ENCODE results near the gene OR2T2.
"Not testable (repeated sequence)": the region's sequence is repeated elsewhere in the genome, so short reads cannot be mapped to it uniquely, and the experiment has no call there.

OR2T2 gene

DNA sequence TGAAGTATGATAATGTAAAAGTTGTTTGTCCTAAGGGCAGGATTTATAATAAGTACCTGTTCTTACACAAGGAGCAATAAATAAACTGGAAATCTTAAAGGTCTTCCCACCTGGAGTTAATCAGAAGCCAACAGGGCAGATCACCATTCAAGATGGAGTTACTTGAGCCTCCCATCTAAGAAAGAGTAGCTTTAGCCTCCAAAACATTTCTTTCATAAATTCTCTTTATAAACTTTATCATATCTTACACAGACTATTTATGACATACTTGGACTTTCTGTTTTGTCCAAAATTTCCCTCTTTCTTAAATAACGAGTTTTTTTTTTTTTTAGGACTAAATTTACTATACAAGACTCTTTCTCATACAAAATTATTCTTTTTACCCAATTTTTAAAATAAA, 24.1 kb upstream of the OR2T2 start:
- TF ChIP-seq, protein P1, sequence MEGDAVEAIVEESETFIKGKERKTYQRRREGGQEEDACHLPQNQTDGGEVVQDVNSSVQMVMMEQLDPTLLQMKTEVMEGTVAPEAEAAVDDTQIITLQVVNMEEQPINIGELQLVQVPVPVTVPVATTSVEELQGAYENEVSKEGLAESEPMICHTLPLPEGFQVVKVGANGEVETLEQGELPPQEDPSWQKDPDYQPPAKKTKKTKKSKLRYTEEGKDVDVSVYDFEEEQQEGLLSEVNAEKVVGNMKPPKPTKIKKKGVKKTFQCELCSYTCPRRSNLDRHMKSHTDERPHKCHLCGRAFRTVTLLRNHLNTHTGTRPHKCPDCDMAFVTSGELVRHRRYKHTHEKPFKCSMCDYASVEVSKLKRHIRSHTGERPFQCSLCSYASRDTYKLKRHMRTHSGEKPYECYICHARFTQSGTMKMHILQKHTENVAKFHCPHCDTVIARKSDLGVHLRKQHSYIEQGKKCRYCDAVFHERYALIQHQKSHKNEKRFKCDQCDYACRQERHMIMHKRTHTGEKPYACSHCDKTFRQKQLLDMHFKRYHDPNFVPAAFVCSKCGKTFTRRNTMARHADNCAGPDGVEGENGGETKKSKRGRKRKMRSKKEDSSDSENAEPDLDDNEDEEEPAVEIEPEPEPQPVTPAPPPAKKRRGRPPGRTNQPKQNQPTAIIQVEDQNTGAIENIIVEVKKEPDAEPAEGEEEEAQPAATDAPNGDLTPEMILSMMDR (conservative IDR thresholded peaks at IDR 0.05; ENCODE audit: low read depth), result no peak
- POLR2A ChIA-PET (ENCODE audit: low non-redundant PET), result no interaction called here
- DNase-seq (ENCODE audit: low spot score), result no peak
- CTCF ChIA-PET, result no interaction called here
- H3K27ac ChIP-seq, result no peak overlapping the region

DNA sequence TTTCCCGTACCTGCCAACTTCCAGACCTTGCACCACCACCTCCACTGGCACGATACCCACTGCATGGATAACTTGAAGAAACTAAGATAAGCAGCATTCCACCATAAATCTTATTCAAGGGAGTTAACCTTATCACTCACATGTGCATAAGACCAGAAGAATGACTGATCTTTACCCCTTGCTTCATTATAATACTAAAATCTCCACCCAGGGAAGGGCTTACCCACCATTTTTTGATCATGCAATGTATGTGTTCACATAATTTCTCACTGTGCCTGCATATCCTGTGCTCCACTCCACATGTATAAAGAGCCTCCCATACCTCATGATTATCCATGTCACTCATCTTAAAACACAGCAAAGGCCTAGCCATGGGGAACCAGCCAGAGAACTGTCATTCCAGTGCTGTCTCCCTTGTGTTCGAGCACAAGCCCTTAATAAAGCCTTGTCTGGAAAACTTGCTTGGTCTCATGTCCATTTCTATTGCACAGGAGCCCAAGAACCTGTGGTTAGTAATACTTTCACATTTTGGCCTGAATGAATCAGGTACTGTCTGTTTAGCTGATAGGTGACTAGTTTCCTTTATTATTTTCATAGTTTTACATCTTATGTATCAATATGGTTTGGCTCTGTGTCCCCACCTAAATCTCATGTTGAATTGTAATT, 17.8 kb upstream of the OR2T2 start:
- DNase-seq (ENCODE audit: low spot score); POLR2A ChIA-PET (ENCODE audit: low non-redundant PET); H3K27ac ChIP-seq; CTCF ChIA-PET: not testable (repeated sequence)

DNA sequence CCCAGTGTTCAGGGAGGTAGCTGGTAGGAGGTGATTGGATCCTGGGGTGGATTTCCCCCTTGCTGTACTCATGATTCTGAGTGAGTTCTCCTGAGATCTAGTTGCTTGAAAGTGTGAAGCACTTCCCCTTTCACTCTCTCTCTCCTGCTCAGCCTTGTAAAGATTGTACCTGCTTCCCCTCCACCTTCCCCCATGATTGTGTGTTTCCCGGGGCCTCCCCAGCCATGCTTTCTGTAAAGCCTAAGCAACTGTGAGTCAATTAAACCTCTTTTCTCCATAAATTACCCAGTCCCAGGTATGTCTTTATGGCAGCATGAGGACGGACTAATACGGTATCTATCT, 17.3 kb upstream of the OR2T2 start:
- CTCF ChIA-PET; DNase-seq (ENCODE audit: low spot score); H3K27ac ChIP-seq; POLR2A ChIA-PET (ENCODE audit: low non-redundant PET): not testable (repeated sequence)

DNA sequence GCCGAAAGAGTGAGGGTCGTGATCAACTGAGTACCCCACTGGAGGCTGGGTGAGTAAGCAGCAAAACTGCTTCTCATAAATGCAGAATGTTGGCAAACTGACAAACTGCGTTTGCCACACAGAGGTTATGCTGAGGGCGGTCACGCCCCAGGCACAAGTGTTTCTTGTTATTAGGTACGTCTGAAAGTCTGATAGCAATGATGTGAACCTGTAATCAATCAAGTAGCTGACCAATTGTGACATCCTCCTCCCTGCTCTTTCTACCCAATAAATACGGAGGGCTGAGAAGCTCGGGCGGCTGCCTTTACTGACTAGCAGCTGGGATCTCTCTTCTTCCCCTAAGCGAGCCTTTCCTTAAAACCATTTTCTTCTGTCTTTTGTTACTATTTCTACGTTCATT, 13.8 kb upstream of the OR2T2 start:
- CTCF ChIA-PET; H3K27ac ChIP-seq; POLR2A ChIA-PET (ENCODE audit: low non-redundant PET); DNase-seq (ENCODE audit: low spot score): not testable (repeated sequence)

DNA sequence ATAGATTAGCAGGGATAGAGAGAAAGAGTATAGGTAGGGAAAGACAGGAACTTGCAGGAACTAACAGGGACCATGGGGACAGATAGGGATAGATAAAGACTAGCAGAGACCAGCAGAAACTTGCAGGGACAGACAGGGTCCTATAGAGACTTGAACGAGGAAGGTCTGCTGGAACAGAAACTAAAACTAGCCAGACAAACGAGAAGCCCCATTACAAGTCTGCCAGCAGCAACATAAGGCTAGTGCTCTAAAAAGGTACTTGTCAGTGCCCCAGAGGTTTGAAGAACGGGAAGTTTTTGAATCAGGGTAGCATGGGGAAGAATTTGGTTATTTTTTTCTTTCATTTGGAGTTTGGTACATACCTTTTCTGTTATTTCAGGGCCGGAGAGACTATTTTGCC, 13.2 kb upstream of the OR2T2 start:
- POLR2A ChIA-PET (ENCODE audit: low non-redundant PET); DNase-seq (ENCODE audit: low spot score); CTCF ChIA-PET; H3K27ac ChIP-seq: not testable (repeated sequence)

DNA sequence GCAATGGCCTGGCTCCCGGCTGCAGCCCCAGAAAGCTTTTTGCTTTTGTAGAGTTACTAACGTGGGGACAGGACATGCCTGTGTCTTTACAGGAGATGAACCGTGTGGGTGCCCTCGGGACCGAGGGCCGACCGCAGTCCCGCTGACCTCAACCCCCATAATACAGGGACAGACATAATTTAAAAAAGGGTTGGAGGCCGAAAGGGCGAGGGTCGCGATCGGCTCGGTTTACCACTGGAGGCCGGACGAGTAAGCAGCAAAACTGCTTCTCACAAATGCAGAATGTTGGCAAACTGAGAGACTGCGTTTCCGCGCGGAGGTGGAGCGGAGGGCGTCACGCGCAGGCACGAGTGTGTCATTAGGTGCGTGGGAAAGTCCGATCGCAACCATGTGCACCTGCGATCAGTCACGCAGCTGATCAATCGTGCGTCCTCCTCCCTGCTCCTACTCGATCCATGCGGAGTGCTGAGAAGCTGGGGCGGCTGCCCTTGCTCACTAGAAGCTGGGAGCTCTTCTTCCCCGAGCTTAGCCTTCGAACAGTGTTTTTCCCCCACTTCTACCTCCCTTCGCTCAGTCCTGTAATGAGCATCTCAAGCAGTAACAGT, 11.5 kb upstream of the OR2T2 start:
- POLR2A ChIA-PET (ENCODE audit: low non-redundant PET); CTCF ChIA-PET; DNase-seq (ENCODE audit: low spot score); H3K27ac ChIP-seq: not testable (repeated sequence)

DNA sequence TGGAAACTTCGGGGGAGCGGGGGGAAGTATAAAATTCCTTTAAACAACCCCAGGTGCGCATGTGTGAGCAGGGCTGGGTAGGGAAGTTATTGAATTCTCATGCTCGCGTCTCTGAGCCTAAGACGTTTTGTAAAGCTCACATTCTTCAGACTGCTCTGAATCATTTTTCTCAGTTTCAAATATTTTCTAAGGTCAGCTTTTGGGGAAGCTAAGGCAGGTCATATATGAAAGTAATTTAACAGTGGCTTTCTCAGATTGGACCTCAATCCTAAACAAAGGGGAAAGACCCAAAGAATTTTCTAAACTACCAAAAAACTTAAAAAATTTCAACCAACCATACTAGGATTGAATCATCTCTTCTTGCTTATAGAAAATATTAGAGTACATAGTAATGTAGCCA, 10.5 kb upstream of the OR2T2 start:
- CTCF ChIA-PET; POLR2A ChIA-PET (ENCODE audit: low non-redundant PET); H3K27ac ChIP-seq; DNase-seq (ENCODE audit: low spot score): not testable (repeated sequence)

DNA sequence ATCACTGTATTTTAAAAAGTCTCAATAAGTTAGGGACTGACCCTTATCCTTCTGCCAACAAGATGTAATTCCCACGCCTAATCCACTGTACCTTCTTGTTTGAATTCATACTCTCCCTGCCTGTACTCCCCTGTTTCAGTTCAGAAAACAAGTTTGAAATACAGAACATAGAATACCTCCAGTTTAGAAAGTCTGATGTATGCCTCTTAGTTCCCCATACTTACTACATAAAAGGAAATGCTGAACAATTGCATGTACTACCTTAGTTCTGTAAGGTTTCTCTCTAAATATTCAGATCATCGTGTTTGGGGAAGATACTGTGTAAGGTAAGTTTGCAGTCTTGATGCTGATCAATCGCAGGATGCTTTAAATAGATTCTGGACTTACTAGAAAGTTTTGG, 9.1 kb upstream of the OR2T2 start:
- CTCF ChIA-PET; H3K27ac ChIP-seq; POLR2A ChIA-PET (ENCODE audit: low non-redundant PET); DNase-seq (ENCODE audit: low spot score): not testable (repeated sequence)

DNA sequence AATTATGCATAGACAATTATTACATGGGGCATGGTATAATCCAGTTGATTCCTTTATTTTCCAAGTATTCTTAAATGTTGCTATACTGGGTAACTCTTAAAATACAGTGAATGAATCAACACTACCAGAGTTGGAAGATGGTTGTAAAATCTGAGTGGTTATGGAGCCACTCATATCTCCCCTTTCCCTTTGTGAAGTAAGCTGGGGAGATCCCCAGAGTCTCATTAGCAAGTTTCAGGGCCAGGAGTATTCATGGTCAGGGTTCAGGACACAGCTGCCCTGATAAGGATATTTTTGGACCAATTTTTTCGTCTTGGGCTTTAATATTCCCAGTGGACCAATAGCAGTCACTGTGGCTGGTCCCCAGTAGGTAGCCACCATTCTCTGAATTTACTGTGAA, 6.8 kb upstream of the OR2T2 start:
- POLR2A ChIA-PET (ENCODE audit: low non-redundant PET); CTCF ChIA-PET; DNase-seq (ENCODE audit: low spot score); H3K27ac ChIP-seq: not testable (repeated sequence)

DNA sequence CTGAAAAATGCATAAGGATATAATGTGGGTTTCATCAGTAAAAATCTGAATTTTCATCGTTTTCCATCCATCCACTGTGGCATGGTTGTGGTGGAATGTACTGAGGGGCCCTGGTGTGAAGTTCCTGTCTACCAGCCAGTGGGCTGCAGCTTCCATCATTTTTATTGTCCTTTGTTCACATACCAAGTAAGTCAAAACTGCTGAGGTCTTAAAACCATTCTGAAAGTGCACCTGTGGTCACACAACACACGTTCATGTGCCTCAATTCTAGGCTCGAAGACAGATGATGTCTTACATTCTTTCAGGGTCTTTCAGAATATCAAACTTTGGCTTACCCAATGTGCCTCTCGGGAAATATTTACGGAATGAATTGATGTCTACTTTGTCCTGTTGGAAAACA, 6.2 kb upstream of the OR2T2 start:
- DNase-seq (ENCODE audit: low spot score); CTCF ChIA-PET; H3K27ac ChIP-seq; POLR2A ChIA-PET (ENCODE audit: low non-redundant PET): not testable (repeated sequence)

DNA sequence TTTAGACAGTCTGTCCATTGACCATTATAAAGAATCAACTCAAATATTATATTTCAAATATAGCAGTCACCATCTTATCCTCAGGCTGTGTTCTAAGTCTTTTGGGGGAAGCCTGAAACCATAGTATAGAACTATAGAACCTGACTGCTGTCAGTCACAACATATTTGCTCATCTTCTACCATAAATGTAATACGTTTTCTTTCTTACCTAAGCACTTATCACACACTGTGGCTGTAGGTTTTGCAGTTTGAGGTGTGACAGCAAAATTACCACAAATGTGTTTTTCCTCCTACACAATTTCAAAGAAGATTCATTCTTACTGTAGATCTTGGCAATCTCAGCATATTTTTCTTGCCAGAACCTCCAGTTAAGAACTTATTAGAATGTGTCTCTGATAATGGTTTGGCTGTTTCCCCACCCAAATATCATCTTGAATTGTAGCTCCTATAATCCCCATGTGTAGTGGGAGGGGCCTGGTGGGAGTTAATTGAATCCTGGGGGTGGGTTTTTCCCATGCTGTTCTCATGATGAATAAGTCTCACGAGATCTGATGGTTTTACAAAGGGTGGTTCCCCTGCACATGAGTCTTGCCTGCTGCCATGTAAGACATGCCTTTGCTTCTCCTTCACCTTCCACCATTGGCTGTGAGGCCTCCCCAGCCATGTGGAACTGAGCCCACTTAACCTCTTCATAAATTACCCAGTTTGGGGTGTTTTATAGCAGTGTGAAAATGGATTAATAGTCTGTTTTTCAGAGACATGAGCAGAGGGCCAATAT, 2.7 kb upstream of the OR2T2 start:
- POLR2A ChIA-PET (ENCODE audit: low non-redundant PET); CTCF ChIA-PET; DNase-seq (ENCODE audit: low spot score); H3K27ac ChIP-seq: not testable (repeated sequence)

DNA sequence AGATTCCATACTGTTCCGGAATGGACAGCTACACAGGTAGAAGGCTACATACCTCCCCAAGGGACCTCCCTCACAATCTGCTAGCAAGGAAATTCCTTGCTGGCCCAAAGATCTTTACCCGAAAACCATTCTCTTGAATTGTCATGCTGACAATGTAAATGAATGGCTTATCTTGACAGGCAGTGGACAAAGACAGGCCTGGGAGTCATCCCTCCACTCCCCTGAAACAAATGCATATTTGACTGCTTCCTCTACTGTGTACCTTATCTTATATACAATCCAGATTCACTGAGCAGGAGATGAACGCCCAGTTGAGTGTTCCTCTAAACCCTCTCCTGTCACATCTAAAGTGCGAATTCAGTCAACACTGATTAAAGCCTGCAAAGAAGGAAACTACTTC, 834 bp upstream of the OR2T2 start:
- CTCF ChIA-PET; H3K27ac ChIP-seq; DNase-seq (ENCODE audit: low spot score); POLR2A ChIA-PET (ENCODE audit: low non-redundant PET): not testable (repeated sequence)

DNA sequence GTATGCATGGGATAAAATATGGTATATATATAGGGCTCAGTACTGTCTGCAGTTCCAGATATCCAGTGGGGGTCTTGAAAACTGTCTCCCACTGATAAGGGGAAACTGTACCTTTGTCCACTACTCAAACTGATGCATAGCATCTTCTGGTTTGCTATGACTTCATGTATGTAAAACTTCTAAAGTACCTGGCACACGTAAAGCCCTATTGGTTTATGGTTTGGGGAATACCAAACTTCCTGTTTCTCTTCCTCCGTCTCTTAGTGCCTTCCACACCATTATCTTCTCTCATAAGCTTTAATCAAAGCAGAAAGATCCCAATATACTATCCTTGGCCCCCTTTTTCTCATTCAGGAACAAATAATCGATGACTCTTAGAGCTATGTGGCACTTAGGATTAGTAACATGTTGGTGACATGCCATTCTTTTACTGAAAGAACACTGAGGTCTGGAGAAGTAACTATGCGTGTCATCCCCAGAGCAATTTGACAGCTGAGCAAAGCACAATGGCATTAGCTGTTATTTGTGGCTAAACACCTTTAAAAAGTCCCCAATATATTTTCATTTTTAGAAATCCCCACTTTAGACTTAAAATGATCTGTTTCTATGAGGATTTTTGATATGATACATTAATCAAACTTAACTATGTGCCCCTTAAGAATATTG, 3.1 kb downstream of the OR2T2 start:
- CTCF ChIA-PET; DNase-seq (ENCODE audit: low spot score); H3K27ac ChIP-seq; POLR2A ChIA-PET (ENCODE audit: low non-redundant PET): not testable (repeated sequence)

DNA sequence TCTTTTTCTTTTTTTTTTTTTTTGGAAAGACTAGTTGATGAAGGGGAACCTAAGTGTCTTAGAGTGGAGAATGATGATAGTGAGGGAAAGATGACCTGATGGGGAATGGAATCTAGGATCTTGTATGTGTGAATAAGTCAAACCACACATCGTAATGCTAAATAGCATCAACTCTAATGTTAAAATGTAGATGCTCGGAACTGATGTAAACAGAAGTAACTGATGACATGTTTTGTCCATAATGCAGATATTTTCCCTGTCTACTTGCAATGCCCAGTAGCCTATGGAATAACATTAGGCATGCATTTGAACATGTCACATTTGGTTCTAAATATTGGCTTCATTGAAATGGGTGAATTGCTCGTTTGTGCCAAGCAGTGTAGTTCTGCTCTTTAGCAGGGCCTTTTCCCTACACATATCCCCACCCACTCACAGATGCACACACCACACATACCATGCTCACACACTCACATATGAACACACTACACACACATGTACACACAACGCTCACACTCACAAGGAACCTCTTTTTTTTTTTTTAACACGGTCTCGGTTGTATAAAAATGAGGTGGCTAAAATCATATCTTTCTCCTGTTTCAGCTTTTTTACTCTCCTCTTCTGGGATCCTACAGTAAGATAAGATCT, 4.5 kb downstream of the OR2T2 start:
- H3K27ac ChIP-seq; CTCF ChIA-PET; DNase-seq (ENCODE audit: low spot score); POLR2A ChIA-PET (ENCODE audit: low non-redundant PET): not testable (repeated sequence)

DNA sequence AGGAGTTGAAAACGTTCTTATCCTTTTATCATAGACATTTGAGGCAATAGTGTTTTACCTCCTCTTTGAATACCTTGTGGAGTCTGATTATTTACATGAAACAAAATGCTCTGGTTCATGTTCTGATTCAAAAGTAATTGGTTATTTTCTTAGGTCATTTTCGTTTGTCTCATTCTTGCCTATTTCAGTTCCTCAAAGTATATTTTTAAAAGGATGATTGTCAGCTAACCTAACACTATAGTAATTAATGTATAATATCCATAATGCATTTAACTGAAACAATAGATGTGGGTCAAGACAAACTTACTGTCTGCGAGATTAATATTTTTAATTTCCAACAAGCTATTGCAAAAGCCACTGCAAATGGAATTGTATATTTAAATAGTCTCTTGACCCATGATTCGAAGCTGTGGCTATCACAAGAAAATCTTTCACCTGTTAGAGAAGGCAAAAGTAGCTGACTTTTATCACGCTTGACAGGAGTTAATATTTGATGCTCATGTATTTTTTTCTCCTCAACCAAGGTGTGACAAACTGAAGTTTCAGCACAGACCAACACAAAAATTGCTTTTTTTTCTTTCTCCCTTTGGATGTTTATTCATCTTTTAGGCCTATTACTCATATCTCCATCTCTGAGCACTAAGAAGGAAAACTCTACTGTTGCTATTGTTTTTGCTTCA, 5.2 kb downstream of the OR2T2 start:
- POLR2A ChIA-PET (ENCODE audit: low non-redundant PET); CTCF ChIA-PET; H3K27ac ChIP-seq; DNase-seq (ENCODE audit: low spot score): not testable (repeated sequence)

DNA sequence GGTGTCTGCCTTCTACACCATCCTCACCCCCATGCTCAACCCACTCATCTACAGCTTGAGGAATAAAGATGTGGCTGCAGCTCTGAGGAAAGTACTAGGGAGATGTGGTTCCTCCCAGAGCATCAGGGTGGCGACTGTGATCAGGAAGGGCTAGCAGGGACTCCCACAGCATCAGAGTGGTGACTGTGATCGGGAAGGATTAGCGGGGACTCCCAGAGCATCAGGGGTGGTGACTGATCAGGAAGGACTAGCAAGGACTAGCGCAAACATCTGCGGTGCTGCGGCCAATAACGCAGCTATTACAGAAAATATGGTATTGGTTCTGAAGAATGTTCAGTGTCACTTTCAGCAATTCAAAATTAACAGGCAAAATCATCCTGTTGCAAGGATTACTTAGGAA, 8.2 kb downstream of the OR2T2 start:
- DNase-seq (ENCODE audit: low spot score); H3K27ac ChIP-seq; POLR2A ChIA-PET (ENCODE audit: low non-redundant PET); CTCF ChIA-PET: not testable (repeated sequence)

All from RWPE1 (cell line).